Activated CD4-positive, CD25-positive, alpha-beta regulatory T cell treated with anti-CD3 and anti-CD28 coated beads, Interleukin-2, amount 50 U/mL, for 72 hours (primary cell): ENCODE measurements around the gene CERT1.
"Not testable (repeated sequence)": the region's sequence is repeated elsewhere in the genome, so short reads cannot be mapped to it uniquely, and the experiment has no call there.

Experiments used
- DNase-seq: peaks from one replicate; pipeline ENCODE4 v3.0.0; 2021

CERT1 gene

GRCh38 chr5:75340714-75341478 lies 170.5 kb downstream of the CERT1 start:
- no peak for DNase-seq

- no peak for DNase-seq
Observed at GRCh38 chr5:75338408-75338807, 173.0 kb downstream of the CERT1 start.

GRCh38 chr5:75337366-75338021 lies 173.9 kb downstream of the CERT1 start:
- DNase-seq, result peak; percentile 56

GRCh38 chr5:75336615-75337336 lies 174.7 kb downstream of the CERT1 start, which contains the start of gene HMGCR:
TSS of gene HMGCR (plus strand) at chr5:75337220. CDS start at chr5:75342606, 5,386 bp downstream.
- peak; percentile 94 for DNase-seq

- no peak for DNase-seq
Observed at GRCh38 chr5:75335952-75336614, 175.3 kb downstream of the CERT1 start.

GRCh38 chr5:75335486-75335885 lies 175.9 kb downstream of the CERT1 start:
- no peak for DNase-seq

- DNase-seq, result not testable (repeated sequence)
Observed at GRCh38 chr5:75334413-75334812, 177.0 kb downstream of the CERT1 start.

GRCh38 chr5:75333759-75334158 lies 177.7 kb downstream of the CERT1 start:
- DNase-seq, result not testable (repeated sequence)

GRCh38 chr5:75331095-75332090 lies 180.0 kb downstream of the CERT1 start:
- DNase-seq, result no peak

GRCh38 chr5:75330404-75330803 lies 181.0 kb downstream of the CERT1 start:
- no peak for DNase-seq
